CD4-positive, alpha-beta T cell treated with Interleukin-6 at 100 ng/mL for 8 hours (primary cell): ENCODE results near the gene REXO4.
A peak's percentile ranks its signal among the peaks of the same experiment; 100 is the strongest.

ENCODE experiments used
- DNase-seq: peaks from one replicate; pipeline ENCODE4 v3.0.0-alpha.2; 2020; ENCODE audit warnings: mixed read lengths, low spot score

The REXO4 gene

DNA sequence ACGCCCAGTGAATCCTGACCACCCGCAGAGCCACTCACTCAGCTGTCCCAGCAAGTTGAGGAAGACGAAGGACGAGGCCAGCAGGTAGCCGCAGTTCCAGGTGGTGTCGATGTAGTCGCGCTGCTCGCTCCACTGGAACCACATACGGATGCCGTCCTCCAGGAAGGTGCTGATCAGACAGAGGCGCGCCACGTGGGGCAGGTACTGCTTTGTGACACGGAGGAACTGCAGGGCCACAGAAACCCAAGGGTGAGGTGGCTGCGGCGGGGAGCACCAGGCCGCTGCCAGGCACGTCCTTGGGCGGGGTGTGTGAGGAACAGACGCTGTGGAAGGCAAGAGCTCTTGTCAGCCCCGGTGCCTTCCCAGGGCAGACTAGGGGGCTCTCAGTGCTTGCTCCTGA, 50.6 kb downstream of the REXO4 start:
- DNase-seq = no peak

- no peak for DNase-seq
Observed at GRCh38 chr9:133366435-133366834, 51.4 kb downstream of the REXO4 start.

GRCh38 chr9:133362359-133363044, 55.3 kb downstream of the REXO4 start:
- DNase-seq = no peak

GRCh38 chr9:133361507-133362092, 56.2 kb downstream of the REXO4 start:
- no peak for DNase-seq

GRCh38 chr9:133360400-133361393, 57.1 kb downstream of the REXO4 start:
- DNase-seq = no peak

- DNase-seq = no peak
Observed at GRCh38 chr9:133359399-133360175, 58.2 kb downstream of the REXO4 start.

DNA sequence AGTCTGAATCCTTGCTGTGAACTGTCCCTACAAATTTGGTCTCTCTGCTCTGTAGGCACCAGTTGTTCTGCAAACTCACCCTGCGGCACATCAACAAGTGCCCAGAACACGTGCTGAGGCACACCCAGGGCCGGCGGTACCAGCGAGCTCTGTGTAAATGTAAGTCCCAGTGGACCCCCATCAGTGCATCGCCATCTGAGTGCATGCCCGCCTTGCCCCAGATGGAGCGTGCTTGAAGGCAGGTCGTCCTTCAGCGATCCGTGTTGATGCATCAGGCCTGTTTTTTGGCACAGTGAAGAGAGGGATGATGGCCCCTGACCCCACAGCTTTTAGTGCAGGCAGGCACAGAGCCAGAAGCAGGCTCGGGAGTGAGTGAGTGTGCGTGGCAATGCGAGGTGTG, 60.2 kb downstream of the REXO4 start:
- no peak for DNase-seq

DNA sequence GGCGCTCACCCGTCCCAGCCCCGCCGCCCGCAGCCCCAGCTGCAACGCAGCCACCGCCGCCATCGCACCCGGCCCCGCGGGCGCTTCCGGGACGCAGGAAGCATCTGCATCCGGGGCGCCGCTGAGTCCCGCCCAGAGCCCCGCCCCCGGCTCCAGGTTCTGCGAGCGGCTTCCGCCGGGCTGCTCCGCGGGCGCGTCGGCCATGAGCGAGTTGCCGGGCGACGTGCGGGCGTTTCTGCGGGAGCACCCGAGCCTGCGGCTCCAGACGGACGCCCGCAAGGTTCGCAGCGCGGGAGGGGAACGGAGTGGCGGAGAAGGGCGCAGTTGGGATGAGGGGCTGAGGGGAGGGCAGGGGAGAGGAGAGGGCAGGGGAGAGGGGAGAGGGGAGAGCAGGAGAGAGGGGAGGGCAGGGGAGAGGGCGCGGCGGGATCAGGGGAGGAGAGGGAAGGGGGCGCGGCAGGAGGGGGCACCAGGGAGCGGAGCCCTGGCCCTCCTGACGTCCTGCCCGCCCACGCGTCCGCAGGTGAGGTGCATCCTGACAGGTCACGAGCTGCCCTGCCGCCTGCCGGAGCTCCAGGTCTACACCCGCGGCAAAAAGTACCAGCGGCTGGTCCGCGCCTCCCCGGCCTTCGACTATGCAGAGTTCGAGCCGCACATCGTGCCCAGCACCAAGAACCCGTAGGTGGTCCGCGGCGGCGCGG, 61.3 kb downstream of the REXO4 start, which contains the start of the genes SURF1 and SURF2:
Gene SURF1, minus strand, starts transcription at position 97 of the 701 bp plus-strand sequence. Its CDS starts 34 bp downstream, at position 63.
Gene SURF2, plus strand, starts transcription at position 160 of the 701 bp plus-strand sequence. Its CDS starts 43 bp downstream, at position 203.
- DNase-seq = peak; percentile 86
